ENCODE results near the gene ARVCF. TPM values are rescaled to one million over a fixed set of nuclear protein-coding genes. Genes with fewer than 3 reads are reported as not detected.

ARVCF gene
- total RNA-seq, 1 donor = 27.1 TPM

DNA sequence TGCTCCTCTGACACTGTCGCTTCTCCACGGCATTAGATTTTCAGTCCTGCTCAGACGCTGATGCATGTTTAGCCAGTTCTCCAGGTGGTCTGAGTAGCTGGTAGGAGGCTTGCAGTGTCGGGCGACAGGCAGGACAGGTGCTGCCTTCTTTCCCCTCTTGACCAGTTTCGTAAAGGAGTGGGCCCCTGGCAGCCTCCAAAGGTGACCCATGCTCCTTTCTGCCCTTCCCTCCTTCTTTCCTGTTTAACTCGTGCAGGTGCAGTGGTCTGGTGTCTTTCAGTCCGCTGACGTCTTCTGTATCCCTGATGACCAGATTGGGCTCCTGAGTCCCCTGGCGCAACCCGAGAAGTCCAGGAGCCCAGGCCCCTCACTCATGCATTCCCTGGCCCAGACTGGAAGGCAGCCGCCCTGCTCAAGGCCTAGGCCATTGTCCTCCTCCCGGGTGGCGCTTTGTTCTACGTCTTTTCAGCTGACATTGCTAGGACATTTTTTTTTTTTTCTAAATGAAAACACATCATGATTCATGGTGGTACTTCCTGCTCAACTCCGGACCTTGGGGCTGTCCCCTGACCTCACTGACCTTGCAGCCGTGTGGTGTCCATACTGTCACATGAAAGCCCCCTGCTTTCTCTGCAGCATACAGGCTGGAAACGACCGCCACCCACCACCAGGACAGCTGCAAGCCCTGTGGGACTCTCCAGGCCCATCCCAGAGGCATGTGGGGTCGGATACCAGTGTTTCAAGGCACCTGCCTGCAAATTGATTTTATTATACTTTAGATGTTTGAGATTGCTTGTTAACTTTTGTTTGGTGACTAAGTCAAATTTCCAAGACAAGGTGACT lies 49.5 kb downstream of the ARVCF start:
- H3K9me3 ChIP-seq (ENCODE audit: low read depth, low read length) = no peaks in the 10 kb centered on the region
- H2AFZ ChIP-seq (ENCODE audit: low read length) = no peak overlapping the region
- H3K79me2 ChIP-seq (ENCODE audit: insufficient read depth, low read length) = no peaks in the 10 kb centered on the region
- no peaks in the 10 kb centered on the region for H3K27me3 ChIP-seq (ENCODE audit: insufficient read depth, low read length)
- H3K4me3 ChIP-seq (ENCODE audit: insufficient read depth, low read length) = no peak overlapping the region
- no peak overlapping the region for H3K27ac ChIP-seq (ENCODE audit: low read depth, low read length)
- TF ChIP-seq, protein P1, sequence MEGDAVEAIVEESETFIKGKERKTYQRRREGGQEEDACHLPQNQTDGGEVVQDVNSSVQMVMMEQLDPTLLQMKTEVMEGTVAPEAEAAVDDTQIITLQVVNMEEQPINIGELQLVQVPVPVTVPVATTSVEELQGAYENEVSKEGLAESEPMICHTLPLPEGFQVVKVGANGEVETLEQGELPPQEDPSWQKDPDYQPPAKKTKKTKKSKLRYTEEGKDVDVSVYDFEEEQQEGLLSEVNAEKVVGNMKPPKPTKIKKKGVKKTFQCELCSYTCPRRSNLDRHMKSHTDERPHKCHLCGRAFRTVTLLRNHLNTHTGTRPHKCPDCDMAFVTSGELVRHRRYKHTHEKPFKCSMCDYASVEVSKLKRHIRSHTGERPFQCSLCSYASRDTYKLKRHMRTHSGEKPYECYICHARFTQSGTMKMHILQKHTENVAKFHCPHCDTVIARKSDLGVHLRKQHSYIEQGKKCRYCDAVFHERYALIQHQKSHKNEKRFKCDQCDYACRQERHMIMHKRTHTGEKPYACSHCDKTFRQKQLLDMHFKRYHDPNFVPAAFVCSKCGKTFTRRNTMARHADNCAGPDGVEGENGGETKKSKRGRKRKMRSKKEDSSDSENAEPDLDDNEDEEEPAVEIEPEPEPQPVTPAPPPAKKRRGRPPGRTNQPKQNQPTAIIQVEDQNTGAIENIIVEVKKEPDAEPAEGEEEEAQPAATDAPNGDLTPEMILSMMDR (IDR thresholded peaks at IDR 0.05; ENCODE audit: extremely low read depth, low read depth, low read length) = no peak
- H4K20me1 ChIP-seq (ENCODE audit: insufficient read depth, low read length) = peaks cover 17% of the 10 kb centered on the region
- DNase-seq (ENCODE audit: insufficient read length, low spot score, missing footprints) = peak; percentile 56
- H3K4me2 ChIP-seq (ENCODE audit: insufficient read depth, low read length) = no peak overlapping the region
- H3K4me1 ChIP-seq (ENCODE audit: insufficient read depth, low read length) = peaks cover 13% of the 10 kb centered on the region
- peaks cover 39% of the 10 kb centered on the region for H3K36me3 ChIP-seq (ENCODE audit: insufficient read depth, low read length)

DNA sequence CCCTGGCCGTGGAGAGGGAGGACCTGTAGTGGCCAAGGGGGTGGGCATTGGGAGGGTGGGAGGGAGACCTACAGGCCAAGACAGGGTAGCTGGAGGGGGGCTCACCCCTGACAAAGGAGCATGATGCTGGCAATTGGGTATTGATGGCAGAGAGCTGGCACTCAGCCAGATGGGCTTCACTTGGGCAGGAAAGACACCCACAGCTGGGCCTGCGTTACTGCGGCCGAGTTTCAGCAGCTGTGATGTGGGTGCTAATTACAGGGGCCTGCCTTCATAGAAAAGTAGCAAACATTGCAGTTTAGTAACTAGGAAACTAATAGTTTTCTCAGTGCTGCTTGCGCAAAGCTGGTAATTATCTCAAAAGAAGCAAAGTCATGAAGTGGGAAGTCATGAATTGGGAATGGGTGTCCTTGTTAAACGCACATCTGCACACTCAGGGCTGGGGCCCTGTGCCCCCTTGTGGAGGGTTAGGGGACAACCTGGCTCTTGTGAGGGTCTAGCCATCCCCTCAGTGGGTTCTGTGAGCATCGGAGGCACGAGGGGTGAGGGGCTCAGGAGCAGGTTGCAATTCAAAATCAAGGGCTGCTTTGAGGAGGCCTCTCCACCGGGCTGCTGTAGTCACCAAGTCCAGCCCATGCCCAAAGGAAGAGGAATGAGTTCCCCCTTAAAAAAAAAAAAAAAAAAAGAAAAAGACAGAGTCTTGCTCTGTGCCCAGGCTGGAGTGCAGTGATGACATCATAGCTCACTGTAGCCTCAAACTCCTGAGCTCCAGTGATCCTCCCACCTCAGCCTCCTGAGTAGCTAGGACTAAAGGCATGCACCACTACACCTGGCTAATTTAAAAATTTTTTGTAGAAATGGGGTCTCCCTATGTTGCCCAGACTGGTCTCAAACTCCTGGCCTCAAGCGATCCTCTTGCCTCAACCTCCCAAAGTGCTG lies 50.6 kb downstream of the ARVCF start:
- Histone ChIP-seq H3K36me3 (ENCODE audit: insufficient read depth, low read length) (peaks cover 45% of the 10 kb centered on the region), H2AFZ (ENCODE audit: low read length) (no peak overlapping the region), H3K27me3 (ENCODE audit: insufficient read depth, low read length) (no peaks in the 10 kb centered on the region), H3K4me1 (ENCODE audit: insufficient read depth, low read length) (peaks cover 14% of the 10 kb centered on the region), H3K4me3 (ENCODE audit: insufficient read depth, low read length) (no peak overlapping the region), H3K79me2 (ENCODE audit: insufficient read depth, low read length) (no peaks in the 10 kb centered on the region), H3K9me3 (ENCODE audit: low read depth, low read length) (no peaks in the 10 kb centered on the region), H3K4me2 (ENCODE audit: insufficient read depth, low read length) (no peak overlapping the region), H3K27ac (ENCODE audit: low read depth, low read length) (no peak overlapping the region), H4K20me1 (ENCODE audit: insufficient read depth, low read length) (peaks cover 25% of the 10 kb centered on the region)
- peak; percentile 87 for DNase-seq (ENCODE audit: insufficient read length, low spot score, missing footprints)
- TF ChIP-seq, protein P1 (IDR thresholded peaks at IDR 0.05; ENCODE audit: extremely low read depth, low read depth, low read length) = peak; percentile 43

DNA sequence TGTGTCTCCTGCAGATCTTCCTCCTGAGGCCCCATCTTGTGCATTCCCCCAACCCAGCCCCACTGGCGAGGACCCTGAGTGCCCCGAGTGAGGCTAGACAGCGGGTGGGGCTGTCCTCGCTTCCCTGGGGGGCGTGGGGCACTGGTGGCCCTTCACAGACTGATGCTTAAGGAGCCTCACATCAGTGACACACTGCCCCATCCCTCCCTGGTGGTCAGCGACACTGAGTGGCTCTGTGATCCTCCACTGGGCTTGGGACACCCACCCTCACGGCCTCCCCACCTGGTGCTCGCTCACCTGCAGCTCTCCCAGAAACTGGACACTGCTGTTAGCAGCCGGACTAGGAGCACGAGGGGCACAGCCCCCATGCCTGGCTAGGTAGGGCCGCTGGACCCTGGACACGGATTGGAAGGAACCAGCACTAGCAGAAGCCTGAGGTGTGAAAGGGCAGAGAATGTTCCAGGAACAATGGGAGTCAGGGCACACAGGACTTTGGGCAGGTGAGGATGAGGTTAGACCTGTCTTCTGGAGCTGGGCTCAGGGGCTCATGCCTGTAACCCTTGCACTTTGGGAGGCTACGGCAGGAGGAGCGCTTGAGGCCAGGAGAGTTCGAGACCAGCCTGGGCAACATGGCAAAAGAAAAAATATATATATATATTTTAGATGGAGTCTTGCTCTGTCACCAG lies 51.8 kb downstream of the ARVCF start:
- H2AFZ ChIP-seq (ENCODE audit: low read length) = no peak overlapping the region
- no peak overlapping the region for H3K4me3 ChIP-seq (ENCODE audit: insufficient read depth, low read length)
- H3K27ac ChIP-seq (ENCODE audit: low read depth, low read length) = no peak overlapping the region
- peaks cover 49% of the 10 kb centered on the region for H3K36me3 ChIP-seq (ENCODE audit: insufficient read depth, low read length)
- peak; percentile 64 for DNase-seq (ENCODE audit: insufficient read length, low spot score, missing footprints)
- H3K9me3 ChIP-seq (ENCODE audit: low read depth, low read length) = no peaks in the 10 kb centered on the region
- peaks cover 2% of the 10 kb centered on the region for H3K79me2 ChIP-seq (ENCODE audit: insufficient read depth, low read length)
- TF ChIP-seq, protein P1 (IDR thresholded peaks at IDR 0.05; ENCODE audit: extremely low read depth, low read depth, low read length) = no peak
- H3K4me2 ChIP-seq (ENCODE audit: insufficient read depth, low read length) = no peak overlapping the region
- no peaks in the 10 kb centered on the region for H3K27me3 ChIP-seq (ENCODE audit: insufficient read depth, low read length)
- peaks cover 27% of the 10 kb centered on the region for H4K20me1 ChIP-seq (ENCODE audit: insufficient read depth, low read length)
- H3K4me1 ChIP-seq (ENCODE audit: insufficient read depth, low read length) = peaks cover 14% of the 10 kb centered on the region
